GM23338 (cell line): ENCODE results near the gene ROBO1. TPM values are rescaled to one million over a fixed set of nuclear protein-coding genes. Genes with fewer than 3 reads are reported as not detected.

Experiments used
- ATAC-seq: fragments of 200-7000 bp; cut with Tn5 transposase; 3 replicates; pipeline ENCODE4 v1.9.1; 2020
- DNase-seq: peaks from one replicate; pipeline ENCODE4 v3.0.0-alpha.2; 2015; ENCODE audit warnings: low spot score
- H2AFZ ChIP-seq: fragments of 200-600 bp; sonication (generic); 2 replicates; pipeline ENCODE4 v1.8.0; 2016; ENCODE audit warnings: antibody characterized with exemption, mild to moderate bottlenecking, moderate library complexity
- H3F3A ChIP-seq: fragments of 200-600 bp; sonication (generic); replicated peaks from 2 replicates; pipeline ENCODE4 v1.8.0; 2017; ENCODE audit warnings: antibody characterized with exemption, mixed run types, low read depth
- H3K27ac ChIP-seq: fragments of 200-600 bp; sonication (generic); 2 replicates; pipeline ENCODE4 v1.6.1; 2016; ENCODE audit warnings: low read depth
- H3K27me3 ChIP-seq: fragments of 200-600 bp; sonication (generic); 2 replicates; pipeline ENCODE4 v1.8.0; 2016; ENCODE audit warnings: mild to moderate bottlenecking, mixed run types, moderate library complexity; ENCODE audit not compliant: insufficient read depth
- H3K36me3 ChIP-seq: fragments of 200-600 bp; sonication (generic); 2 replicates; pipeline ENCODE4 v1.8.0; 2016; ENCODE audit warnings: mild to moderate bottlenecking; ENCODE audit not compliant: insufficient read depth
- H3K4me1 ChIP-seq: fragments of 200-600 bp; sonication (generic); 2 replicates; pipeline ENCODE4 v1.8.0; 2016; ENCODE audit warnings: mild to moderate bottlenecking, moderate library complexity; ENCODE audit not compliant: insufficient read depth
- H3K4me2 ChIP-seq: fragments of 200-600 bp; sonication (generic); 2 replicates; pipeline ENCODE4 v1.7.1; 2017; ENCODE audit warnings: mixed run types
- H3K4me3 ChIP-seq: fragments of 200-600 bp; sonication (generic); 2 replicates; pipeline ENCODE4 v1.6.1; 2016; ENCODE audit warnings: mixed run types
- H3K79me2 ChIP-seq: fragments of 200-600 bp; sonication (generic); replicated peaks from 2 replicates; pipeline ENCODE4 v1.8.0; 2017; ENCODE audit warnings: mild to moderate bottlenecking; ENCODE audit not compliant: insufficient read depth
- H3K9me2 ChIP-seq: fragments of 200-600 bp; sonication (generic); 2 replicates; pipeline ENCODE4 v1.8.0; 2017; ENCODE audit not compliant: insufficient read depth
- H4K20me1 ChIP-seq: fragments of 200-600 bp; sonication (generic); replicated peaks from 2 replicates; pipeline ENCODE4 v1.8.0; 2017; ENCODE audit warnings: mild to moderate bottlenecking; ENCODE audit not compliant: insufficient read depth
- H3K27ac Mint-ChIP-seq: 2 replicates; pipeline ENCODE4 v1.8.0; 2020; ENCODE audit warnings: inconsistent platforms, mild to moderate bottlenecking, moderate library complexity, mixed read lengths
- H3K27me3 Mint-ChIP-seq: 3 replicates; pipeline ENCODE4 v1.8.0; 2022; ENCODE audit warnings: low read depth, mild to moderate bottlenecking, moderate library complexity, mixed read lengths, inconsistent platforms; ENCODE audit not compliant: insufficient read depth, poor library complexity
- H3K36me3 Mint-ChIP-seq: 3 replicates; pipeline ENCODE4 v1.8.0; 2021; ENCODE audit warnings: low read depth, mild to moderate bottlenecking, inconsistent platforms, moderate library complexity, mixed read lengths
- H3K4me1 Mint-ChIP-seq: 3 replicates; pipeline ENCODE4 v1.8.0; 2020; ENCODE audit warnings: mild to moderate bottlenecking, inconsistent platforms, mixed read lengths
- H3K4me3 Mint-ChIP-seq: 3 replicates; pipeline ENCODE4 v1.8.0; 2021; ENCODE audit warnings: moderate library complexity, mild to moderate bottlenecking, inconsistent platforms, mixed read lengths
- H3K9me3 Mint-ChIP-seq: 3 replicates; pipeline ENCODE4 v1.8.0; 2020; ENCODE audit warnings: moderate library complexity, mild to moderate bottlenecking, inconsistent platforms, mixed read lengths
- ZNF331 ChIP-seq: fragments of 250-450 bp; sonication (Bioruptor Pico); IDR thresholded peaks from 2 replicates; pipeline ENCODE4 v1.5.0; 2020; ENCODE audit warnings: low read depth, mild to moderate bottlenecking, moderate library complexity
- polyA plus RNA-seq: library from polyadenylated mRNA; unstranded; fragments of >200 nt; fragmentation: Nextera tagmentation; extraction: Ambion mirVana; gene quantifications from 2 replicates; pipeline ENCODE4 v1.2.1, GENCODE V29; 2016
- total RNA-seq: library from RNA; depleted of rRNA; stranded (reverse); fragments of >200 nt; shearing (Covaris generic); gene quantifications from 2 replicates; pipeline ENCODE4 v1.2.3, GENCODE V29; 2014
- TF ChIP-seq, protein P1 (sequence below): fragments of 250-450 bp; sonication (Bioruptor Pico); IDR thresholded peaks from 2 replicates; pipeline ENCODE4 v1.5.0; 2020; ENCODE audit warnings: mild to moderate bottlenecking, moderate library complexity
- TF ChIP-seq, protein P2 (sequence below), 2 experiments: fragments of 200-600 bp in 1 of 2; sonication (generic) in 1 of 2; conservative IDR thresholded peaks; 2 replicates each; pipeline versions ENCODE4 v1.5.1 to v1.6.1; 2016 to 2017; ENCODE audit warnings: antibody characterized with exemption in 2 of 2, low read depth in 2 of 2, mild to moderate bottlenecking in 2 of 2, moderate library complexity in 1 of 2

The ROBO1 gene
- total and polyA plus RNA-seq, 2 experiments from 2014 or later = 19.2 to 78.3 TPM

DNA sequence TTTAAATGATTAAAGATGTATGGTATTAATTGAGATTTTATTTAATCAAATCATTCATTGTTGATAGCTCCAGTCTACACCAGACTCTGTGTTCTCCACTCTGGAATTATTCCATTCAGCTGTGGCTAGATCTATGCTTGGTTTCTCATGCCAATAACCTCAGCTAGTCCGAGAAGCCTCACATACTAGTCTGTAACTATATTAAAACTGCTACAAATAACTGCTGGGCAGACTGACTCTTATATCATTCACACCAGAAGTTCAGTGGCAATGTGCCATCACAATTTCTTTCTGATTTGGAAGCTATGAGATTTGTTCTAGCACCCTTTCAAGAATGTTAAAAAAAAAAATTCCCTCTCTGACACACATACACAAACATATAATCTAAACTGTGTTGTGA lies 947.3 kb downstream of the ROBO1 start (continued):
- TF ChIP-seq, protein P1, sequence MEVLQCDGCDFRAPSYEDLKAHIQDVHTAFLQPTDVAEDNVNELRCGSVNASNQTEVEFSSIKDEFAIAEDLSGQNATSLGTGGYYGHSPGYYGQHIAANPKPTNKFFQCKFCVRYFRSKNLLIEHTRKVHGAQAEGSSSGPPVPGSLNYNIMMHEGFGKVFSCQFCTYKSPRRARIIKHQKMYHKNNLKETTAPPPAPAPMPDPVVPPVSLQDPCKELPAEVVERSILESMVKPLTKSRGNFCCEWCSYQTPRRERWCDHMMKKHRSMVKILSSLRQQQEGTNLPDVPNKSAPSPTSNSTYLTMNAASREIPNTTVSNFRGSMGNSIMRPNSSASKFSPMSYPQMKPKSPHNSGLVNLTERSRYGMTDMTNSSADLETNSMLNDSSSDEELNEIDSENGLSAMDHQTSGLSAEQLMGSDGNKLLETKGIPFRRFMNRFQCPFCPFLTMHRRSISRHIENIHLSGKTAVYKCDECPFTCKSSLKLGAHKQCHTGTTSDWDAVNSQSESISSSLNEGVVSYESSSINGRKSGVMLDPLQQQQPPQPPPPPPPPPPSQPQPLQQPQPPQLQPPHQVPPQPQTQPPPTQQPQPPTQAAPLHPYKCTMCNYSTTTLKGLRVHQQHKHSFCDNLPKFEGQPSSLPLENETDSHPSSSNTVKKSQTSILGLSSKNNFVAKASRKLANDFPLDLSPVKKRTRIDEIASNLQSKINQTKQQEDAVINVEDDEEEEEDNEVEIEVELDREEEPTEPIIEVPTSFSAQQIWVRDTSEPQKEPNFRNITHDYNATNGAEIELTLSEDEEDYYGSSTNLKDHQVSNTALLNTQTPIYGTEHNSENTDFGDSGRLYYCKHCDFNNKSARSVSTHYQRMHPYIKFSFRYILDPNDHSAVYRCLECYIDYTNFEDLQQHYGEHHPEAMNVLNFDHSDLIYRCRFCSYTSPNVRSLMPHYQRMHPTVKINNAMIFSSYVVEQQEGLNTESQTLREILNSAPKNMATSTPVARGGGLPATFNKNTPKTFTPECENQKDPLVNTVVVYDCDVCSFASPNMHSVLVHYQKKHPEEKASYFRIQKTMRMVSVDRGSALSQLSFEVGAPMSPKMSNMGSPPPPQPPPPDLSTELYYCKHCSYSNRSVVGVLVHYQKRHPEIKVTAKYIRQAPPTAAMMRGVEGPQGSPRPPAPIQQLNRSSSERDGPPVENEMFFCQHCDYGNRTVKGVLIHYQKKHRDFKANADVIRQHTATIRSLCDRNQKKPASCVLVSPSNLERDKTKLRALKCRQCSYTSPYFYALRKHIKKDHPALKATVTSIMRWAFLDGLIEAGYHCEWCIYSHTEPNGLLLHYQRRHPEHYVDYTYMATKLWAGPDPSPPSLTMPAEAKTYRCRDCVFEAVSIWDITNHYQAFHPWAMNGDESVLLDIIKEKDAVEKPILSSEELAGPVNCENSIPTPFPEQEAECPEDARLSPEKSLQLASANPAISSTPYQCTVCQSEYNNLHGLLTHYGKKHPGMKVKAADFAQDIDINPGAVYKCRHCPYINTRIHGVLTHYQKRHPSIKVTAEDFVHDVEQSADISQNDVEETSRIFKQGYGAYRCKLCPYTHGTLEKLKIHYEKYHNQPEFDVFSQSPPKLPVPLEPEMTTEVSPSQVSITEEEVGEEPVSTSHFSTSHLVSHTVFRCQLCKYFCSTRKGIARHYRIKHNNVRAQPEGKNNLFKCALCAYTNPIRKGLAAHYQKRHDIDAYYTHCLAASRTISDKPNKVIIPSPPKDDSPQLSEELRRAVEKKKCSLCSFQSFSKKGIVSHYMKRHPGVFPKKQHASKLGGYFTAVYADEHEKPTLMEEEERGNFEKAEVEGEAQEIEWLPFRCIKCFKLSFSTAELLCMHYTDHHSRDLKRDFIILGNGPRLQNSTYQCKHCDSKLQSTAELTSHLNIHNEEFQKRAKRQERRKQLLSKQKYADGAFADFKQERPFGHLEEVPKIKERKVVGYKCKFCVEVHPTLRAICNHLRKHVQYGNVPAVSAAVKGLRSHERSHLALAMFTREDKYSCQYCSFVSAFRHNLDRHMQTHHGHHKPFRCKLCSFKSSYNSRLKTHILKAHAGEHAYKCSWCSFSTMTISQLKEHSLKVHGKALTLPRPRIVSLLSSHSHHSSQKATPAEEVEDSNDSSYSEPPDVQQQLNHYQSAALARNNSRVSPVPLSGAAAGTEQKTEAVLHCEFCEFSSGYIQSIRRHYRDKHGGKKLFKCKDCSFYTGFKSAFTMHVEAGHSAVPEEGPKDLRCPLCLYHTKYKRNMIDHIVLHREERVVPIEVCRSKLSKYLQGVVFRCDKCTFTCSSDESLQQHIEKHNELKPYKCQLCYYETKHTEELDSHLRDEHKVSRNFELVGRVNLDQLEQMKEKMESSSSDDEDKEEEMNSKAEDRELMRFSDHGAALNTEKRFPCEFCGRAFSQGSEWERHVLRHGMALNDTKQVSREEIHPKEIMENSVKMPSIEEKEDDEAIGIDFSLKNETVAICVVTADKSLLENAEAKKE (CRISPR knock-in tag) = no peak
- TF ChIP-seq, protein P2, sequence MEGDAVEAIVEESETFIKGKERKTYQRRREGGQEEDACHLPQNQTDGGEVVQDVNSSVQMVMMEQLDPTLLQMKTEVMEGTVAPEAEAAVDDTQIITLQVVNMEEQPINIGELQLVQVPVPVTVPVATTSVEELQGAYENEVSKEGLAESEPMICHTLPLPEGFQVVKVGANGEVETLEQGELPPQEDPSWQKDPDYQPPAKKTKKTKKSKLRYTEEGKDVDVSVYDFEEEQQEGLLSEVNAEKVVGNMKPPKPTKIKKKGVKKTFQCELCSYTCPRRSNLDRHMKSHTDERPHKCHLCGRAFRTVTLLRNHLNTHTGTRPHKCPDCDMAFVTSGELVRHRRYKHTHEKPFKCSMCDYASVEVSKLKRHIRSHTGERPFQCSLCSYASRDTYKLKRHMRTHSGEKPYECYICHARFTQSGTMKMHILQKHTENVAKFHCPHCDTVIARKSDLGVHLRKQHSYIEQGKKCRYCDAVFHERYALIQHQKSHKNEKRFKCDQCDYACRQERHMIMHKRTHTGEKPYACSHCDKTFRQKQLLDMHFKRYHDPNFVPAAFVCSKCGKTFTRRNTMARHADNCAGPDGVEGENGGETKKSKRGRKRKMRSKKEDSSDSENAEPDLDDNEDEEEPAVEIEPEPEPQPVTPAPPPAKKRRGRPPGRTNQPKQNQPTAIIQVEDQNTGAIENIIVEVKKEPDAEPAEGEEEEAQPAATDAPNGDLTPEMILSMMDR (conservative IDR thresholded peaks at IDR 0.05; ENCODE audit: low read depth in 2 of 2) = no peak

DNA sequence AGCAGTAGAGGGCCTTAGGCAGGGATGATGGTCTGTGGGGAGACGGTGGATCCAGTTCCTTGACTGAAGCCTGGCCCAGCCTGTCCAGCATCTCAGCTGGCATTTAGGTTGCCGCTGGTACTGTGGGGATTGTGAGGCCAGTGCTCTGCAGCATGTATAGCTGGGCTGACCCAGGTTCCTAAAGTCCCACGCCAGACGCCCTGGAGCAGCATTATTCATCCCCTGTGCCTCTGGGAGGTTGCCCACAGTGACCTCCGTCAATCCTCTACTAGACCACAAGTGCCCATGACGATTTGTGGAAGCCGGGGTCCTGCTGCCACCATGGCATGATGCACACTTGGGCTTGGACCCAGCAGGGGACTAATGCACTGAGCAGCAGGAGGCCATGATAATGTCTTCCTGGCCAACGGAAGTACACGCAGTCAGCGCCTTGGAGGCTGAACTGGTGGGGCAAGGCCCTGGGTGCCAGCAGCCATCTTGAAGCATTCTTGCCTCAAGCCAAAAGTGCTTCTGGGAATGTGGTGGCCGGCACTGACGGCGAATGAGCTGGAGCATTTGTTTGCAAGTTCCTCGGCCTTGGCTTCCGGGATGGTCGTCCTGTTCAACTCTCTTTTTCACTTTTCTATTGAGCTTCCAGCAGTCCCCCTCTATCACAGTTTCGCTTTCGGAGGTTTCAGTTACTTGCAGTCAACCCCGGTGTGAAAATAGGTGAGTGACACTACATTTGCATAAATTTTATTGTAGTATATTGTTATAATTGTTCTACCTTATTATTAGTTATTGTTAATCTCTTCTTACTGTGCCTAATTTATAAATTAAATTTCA lies 949.4 kb downstream of the ROBO1 start:
- Histone ChIP-seq H4K20me1 (no peaks in the 10 kb centered on the region), H3K9me2 (0 out of 2 replicates have a peak, but pooled peaks cover 3% of the 10 kb centered on the region), H3K4me3 (no peak overlapping the region), H3K4me2 (no peak overlapping the region), H3K27me3 (no peaks in the 10 kb centered on the region), H3K36me3 (no peaks in the 10 kb centered on the region), H2AFZ (no peak overlapping the region), H3F3A (no peaks in the 10 kb centered on the region), H3K4me1 (no peaks in the 10 kb centered on the region), H3K79me2 (no peaks in the 10 kb centered on the region), H3K27ac (no peak overlapping the region)
- Mint-ChIP-seq H3K27me3 (no peaks in the 10 kb centered on the region), H3K4me3 (no peak overlapping the region), H3K36me3 (peaks cover 4% of the 10 kb centered on the region; the same call in 2 of the 3 replicates), H3K27ac (no peak overlapping the region), H3K9me3 (no peaks in the 10 kb centered on the region; the same call in 2 of the 3 replicates), H3K4me1 (peaks cover 3% of the 10 kb centered on the region; the same call in 2 of the 3 replicates)
- DNase-seq (no peak), ATAC-seq (no peak)
- no peak for TF ChIP-seq ZNF331 (CRISPR knock-in tag)
